HEK293T (cell line): Measurements from ENCODE around the gene POSTN.

ENCODE experiments used
- ARNT ChIP-seq: fragments of 450-650 bp; IDR thresholded peaks from 2 replicates; pipeline ENCODE4 v1.6.1; 2017; ENCODE audit warnings: mild to moderate bottlenecking
- BHLHE40 ChIP-seq: fragments of 450-650 bp; IDR thresholded peaks from 2 replicates; pipeline ENCODE4 v1.6.1; 2016; ENCODE audit warnings: mild to moderate bottlenecking, moderate library complexity, borderline replicate concordance
- ELF4 ChIP-seq: fragments of 450-650 bp; IDR thresholded peaks from 2 replicates; pipeline ENCODE4 v1.6.1; 2017; ENCODE audit warnings: antibody characterized with exemption
- FOXM1 ChIP-seq: fragments of 450-650 bp; IDR thresholded peaks from 2 replicates; pipeline ENCODE4 v1.6.1; 2017; ENCODE audit warnings: mild to moderate bottlenecking, borderline replicate concordance
- SUZ12 ChIP-seq: fragments of 450-650 bp; IDR thresholded peaks from 2 replicates; pipeline ENCODE4 v1.6.1; 2016; ENCODE audit warnings: mild to moderate bottlenecking

- TF ChIP-seq ELF4 (no peak), FOXM1 (no peak), SUZ12 (no peak), BHLHE40 (no peak), ARNT (no peak)
Observed at GRCh38 chr13:37647031-37647650, 48.6 kb upstream of the POSTN start.
